Measurements from ENCODE around the gene DUS1L.

Gene DUS1L

DNA sequence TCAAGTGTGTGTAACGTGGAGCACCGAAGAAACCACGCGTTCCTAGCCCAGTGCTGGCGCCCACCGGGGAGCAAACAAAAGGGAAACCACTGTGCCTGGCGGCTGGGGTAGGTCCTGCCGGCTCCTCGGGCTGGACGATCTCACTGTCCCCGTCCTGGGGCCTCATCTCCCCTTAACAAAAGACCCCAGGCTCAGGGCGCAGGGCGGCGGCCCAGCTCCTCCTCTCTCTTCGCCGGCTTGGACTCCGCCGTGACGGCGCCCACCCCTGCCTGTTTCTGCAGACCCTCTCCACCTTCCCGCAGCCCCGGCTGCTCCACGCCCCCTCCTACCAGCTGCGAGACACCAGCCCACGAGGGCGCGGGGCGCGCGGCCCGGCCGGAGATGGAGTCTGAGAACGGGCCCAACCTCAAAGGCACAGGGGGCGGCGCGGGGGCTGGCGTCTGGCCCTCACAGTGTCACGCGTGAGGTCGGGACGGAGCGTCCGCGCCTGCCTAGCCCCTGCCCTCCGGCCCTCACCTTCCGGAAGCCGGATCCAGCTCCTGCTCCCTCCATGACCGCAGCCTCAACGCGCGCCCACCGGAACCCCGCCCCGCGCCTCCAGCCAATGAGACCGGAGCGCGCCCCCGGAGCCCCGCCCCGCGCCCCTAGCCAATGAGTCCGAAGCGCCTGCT is 43.2 kb downstream of the DUS1L start, which contains the start of gene CENPX:
Gene CENPX (minus strand): TSS at position 569 of the 671 bp plus-strand sequence. CDS start 17 bp downstream, at position 552.
- DNase-seq = no peak

- DNase-seq = no peak
These were observed 43.7 kb downstream of the DUS1L start for GRCh38 chr17:82021900-82022309.

DNA sequence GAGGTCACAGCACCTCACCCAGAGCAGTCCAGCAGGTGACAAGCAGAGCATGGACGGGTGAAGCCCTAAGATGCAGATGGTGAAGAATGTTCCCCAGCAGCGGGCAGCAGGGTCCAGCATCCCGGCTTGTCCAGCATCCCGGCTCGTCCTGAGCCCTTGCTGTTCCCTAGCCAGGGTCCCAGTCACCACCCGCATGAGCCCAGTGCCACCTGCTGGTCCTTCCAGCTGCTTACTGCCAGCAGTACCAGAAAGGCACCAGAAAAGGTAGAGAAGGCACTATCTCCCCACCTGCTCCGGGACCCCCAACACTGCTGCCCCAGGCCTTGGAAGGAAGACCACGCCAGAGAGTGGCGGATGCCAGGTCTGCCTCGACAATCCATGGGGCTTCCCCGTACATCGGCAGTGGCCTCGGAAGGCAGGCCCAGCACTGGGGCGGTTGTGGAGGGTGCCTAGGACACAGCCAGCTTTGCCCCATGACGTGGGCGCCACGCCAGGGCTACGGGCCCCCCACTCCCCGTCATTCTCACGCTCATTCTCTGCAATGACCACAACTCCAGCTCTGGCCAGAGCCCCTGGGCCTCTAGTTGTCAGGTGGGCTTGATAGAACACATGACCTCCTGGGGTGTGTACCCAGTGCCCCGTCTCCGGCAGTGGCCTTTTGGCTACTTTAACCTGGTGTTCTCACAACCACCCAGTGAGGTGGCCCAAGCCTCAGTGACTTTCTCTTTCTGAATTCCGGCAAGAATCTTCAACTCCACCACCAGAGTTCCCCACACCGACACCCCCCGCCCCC is 44.3 kb downstream of the DUS1L start:
- peak; percentile 46 for DNase-seq

DNA sequence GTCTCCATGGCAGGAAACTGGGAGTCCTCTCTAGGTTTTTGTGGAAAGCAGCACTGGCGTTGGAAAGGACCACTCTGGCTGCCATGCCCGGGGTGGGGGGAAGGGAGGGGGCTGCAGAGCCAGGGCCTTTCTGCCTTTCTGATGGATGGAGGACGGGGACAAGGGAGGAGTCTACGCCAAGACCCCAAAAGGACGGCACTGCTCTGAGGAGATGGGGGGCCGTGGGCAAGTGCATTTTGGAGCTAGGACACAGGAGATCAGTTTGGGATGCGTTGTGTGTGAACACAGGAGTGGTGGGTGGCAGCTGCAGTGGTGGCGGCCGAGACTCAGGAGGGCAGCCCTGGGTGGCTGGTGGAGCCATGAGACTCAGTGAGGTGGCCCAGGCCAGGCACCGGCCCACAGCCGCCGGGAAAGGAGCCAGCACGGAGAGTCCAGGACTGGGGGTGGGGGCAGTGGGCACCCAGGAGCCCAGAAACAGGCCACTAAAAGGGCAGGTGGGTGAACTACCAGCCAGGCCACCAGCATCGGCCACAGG is 45.0 kb downstream of the DUS1L start:
- no peak for DNase-seq

DNA sequence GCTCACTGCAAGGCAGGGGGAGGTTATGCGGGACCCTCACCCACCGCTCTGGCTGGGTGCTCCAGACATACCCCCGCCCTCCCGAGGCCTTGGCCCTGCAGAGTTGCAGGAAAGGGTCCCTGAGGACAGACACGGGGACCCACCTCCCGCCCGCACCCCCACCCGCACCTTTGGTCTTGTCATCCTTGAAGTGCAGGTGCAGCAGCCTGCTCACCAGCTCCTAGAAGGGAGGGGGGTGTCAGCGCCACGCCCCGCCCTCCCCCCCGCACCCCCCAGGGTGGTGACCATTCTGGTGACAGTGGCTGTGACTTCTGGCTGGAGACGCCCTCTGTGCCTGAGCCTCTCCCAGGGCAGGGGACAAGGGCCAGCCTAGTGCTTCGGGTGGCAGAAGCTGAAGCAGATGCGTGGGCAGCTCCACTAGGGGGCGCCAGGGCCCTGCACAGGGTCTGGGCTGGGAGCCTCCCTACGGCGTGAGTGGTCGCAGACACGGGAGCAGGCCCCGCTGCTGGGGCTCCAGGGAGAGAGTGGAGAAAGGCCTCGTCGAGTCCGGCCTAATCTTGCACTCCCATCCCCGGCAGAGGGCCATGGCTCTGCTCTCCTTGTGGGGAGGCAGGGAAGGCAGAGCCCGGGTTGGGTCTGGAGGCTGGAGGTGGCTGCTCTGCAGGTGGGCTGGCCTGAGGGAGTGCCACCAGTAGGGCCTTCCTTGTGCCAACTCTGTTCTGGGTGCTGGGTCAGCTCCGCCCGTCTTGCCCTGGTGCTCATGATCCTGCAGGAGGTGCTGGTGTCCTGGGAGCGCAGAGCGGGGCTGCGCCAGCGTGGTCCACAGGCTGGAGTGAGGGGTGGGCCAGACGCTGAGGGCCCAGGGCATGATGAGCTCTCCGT is 45.7 kb downstream of the DUS1L start:
- DNase-seq = peak; percentile 48

DNA sequence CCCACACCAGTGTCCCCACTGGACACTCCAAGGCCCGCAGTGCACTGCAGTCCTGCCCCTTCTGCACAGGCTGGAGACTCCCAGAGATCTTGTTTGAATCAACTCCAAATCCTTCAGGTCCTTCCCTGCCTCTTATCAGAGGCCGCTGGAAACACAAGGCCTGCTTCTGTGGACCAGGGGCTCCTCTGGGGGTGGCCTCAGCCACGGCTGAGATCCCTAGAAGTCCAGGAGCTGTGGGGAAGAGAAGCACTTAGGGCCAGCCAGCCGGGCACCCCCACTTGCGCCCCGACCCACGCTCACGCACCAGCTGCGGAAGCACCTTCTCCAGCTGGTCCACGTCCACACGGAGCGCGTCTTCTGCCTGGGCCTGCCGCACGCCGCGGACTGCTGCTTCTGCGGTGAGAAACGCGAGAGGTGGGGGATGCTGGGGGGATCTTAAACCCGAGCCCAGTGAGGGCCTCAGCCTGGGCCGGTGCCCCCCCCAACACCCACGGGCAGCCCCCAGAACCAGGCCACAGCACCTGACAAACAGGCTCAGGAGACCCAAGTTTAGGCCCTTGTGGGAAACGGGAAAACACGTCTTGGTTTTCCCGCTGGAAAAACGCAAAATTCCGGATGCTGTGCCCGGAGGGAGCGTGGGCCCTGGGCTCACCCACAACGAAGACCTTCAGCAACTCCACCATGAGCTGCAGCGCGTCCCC is 46.5 kb downstream of the DUS1L start:
- no peak for DNase-seq

DNA sequence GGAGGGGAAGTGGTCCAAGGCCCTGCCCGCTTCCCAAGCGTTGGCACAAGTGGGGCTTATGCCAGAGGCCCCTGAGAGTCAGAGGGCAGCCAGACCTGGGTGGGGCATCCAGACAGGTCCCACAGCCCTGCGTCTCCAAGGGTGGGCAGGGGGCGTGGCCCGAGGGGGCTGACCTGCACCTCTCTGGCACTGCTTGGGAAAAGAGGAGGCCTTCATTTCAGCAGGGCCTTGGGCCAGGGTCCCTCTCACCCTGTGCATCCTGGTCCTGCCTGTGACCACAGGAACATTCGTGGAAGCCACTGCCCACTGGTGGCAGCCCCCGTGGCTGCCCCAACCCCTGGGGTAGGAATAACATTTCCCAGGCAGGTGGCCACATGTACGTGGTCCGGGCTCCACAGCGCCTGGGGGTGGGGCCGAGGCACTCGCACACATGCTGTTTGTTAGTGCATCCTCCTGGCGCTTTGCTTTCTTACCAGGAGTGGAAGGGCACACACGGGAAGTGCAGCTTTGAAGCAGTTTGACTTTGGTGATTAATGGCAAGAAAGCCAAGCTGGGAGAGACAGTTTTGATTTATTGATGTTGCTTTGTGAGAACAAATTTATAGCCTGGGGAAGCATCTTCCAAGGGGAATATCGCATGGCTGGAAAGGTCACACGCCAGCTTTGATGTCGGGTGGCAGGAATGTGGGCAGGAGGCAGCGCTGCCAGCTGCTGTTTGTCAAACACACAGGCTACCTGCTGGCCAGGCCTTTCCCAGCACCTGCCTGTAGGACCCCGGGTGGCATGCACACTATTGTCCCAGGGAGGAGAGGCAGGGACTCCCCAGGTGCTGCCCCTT is 47.2 kb downstream of the DUS1L start:
- peak; percentile 68 for DNase-seq

GRCh38 chr17:82017612-82018151 is 47.9 kb downstream of the DUS1L start:
- no peak for DNase-seq

DNA sequence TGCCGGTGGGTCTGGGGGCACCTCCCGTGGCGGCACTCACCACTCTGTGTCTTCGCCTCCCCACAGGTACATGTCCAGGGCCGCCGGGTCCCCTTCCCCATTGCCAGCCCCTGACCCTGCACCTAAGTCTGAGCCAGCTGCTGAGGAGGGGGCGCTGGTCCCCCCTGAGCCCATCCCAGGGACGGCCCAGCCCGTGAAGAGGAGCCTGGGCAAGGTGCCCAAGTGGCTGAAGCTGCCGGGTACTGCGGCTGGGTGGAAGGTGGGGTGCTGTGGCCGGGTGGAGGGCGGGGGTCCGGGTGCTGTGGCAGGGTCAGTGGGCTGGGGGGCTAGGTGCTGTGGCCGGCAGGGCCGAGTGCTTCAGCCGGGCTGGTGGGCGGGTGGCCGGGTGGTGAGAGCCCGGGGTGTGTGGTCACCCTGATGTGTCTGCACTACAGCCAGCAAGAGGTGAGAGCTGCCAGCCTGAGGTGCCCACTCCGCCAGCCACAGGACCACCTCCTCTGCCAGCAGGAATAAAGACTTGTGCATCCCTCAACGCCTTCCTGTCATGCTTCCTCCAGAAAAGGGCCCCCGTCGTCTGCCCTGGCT is 48.6 kb downstream of the DUS1L start:
- DNase-seq = no peak

- no peak for DNase-seq
These were observed 49.3 kb downstream of the DUS1L start for GRCh38 chr17:82016061-82016874.

GRCh38 chr17:82015311-82015971 is 50.2 kb downstream of the DUS1L start:
- no peak for DNase-seq

DNA sequence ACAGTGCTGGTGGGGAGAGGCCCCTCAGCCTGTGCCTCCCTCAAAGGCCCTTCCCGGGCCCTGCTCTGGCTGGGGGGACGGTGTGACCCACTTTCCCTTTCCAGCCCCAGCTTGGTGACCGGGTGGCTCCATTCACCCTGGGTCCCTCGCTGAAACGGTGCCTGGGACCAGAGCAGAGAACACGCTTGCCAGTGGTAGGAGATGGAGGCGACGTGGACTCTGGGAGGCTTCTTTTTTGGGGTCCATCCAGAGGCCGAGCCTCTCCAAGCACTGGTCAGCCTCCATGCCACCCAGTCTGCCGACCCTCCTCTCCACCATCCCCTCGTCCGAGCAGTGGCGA is 50.7 kb downstream of the DUS1L start:
- DNase-seq = no peak

- no peak for DNase-seq
These were observed 51.2 kb downstream of the DUS1L start for GRCh38 chr17:82014432-82014831.

DNA sequence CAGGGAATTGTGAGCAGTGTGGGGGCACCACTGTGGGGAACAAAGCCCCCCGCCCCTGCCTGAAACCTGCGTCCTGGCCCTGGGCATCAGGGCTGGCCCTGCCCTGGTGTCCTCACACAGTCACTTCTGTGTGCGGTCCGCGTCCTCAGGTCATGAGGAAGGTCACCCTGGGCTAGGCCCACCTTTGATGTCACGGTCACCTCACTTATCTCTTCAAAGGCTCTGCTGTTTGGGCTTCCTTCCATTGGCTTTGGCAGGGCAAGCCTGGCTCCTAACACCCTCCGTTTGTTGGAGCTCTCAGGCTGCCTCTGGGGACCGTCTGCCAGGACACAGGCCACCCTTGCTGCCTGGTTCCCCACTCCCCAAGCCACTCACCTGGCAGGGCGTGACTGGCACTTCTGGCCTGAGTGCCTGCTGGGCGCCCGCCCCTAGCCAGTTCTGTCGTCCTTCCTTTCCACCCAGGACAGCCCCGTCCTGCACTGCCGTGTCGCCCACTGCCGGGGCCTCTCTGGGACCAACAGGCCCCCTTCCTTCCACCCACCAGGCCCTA is 51.8 kb downstream of the DUS1L start:
- no peak for DNase-seq

DNA sequence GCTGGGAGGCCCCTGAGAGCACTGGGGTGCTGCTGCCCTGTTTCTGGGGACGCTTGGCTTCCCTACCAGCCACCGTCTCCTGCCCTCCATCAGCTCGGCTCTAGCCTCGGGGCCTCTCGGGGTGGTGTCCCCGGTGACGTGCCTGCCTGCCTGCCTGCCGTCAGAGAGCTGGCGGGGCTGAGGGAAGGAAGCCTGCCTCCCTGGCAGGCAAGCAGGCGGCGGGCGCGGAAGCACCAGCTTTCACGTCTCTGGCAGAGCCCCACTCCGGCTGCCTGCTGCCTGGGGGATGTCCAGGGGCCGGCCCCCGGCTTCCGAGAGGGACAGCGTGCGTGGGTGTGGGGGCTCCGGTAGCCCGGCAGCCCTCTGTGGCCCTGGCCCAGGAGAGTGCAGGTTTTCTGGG is 52.3 kb downstream of the DUS1L start:
- no peak for DNase-seq

- DNase-seq = peak; percentile 83
These were observed 52.8 kb downstream of the DUS1L start for GRCh38 chr17:82012640-82013295.

DNA sequence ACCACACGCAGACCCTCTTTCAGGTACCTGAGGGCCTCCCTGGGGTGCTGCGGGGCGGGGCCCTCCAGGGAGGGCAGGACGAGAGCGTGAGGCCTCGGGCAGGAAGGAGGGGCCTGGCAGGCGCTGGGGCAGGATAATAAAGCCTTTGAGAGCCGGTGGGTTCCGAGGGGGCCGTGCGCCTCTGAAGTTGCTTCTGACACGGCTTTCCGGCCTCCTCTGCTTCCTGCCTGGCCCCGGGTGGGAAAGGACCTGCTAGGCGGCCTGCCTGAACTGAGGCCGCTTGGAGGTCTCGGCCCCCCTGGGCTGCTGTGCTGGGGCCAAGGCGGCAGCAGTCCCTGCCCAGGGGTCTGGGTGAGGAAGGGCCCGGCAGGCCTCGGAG is 53.4 kb downstream of the DUS1L start:
- DNase-seq = no peak

DNA sequence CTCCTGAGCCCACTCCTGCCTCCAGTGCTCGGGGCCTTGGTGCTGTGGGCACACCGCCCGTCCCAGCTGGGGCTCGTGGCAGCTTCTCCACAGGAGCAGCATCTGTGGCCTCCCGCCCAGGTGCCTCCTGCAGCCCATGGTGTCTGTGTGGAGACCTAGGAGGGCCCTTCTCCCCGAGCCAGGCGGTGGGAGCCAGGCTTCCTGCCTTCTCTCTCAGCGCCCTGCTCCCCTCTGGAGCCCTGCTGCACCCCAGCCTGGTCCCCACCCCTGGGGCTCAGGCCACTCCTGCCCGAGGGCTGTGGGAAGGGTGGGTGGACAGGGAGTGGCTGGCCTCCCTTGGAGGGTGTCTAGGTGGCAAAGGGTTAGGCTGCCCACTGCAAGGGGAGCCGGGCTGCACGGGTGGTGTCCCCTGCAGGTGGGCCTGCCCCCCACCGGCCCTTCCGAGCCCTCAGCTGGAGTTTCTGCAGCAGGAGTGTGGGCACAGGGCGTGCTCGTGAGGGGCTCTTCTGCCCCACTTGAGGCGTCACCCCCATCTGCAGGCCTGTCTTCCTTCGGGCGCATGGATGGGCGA is 53.9 kb downstream of the DUS1L start:
- DNase-seq = no peak
